Measurements from ENCODE around the gene CBX8.

Gene CBX8

DNA sequence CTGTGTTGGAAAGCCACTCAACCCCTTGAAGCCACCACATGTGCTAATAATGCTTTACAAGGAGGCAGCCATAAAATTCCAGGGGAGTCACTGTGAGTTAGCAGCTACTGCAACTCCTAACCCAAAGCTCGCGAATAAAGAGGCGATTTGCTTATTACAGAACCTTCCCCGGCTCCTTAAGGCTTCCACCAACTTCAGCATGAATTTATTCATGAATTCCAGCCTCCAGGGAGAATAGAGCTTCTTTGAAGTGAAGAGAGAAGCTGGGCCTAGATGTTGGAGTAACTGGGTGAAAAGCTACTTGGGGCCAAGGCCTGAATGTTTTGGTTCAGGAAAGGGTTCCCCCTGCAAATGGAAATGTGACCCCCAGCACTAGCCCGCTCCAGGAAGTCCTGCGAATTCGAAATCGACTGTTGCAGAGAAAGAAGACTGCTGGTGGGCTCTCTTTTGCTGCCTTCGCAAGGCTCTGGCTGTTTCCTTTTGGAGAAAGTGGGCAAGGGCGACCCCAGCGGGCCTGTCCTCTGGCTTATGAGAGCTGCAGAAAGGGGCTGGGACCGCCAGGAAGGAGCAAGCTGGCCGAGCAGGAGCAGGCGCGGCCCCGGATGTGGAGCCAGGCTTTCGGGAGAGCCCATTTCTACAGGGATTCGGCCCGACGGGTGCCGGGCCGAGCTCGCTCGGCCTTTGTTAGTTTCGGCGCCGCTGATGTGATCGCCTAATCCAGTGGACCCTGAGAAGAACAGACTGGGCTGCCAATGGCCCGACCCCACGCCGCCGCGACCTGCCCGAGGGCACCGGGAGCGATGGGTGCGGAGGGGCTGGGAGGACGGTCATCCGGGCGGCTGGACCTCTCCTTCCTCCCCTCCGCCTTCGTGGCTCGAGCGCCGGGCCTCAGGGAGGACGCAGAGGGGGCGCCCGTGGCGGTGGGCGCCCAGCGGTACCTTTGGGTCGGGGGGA, 7.6 kb downstream of the CBX8 start:
- 2 to 4% methylated on average over 27 to 40 of the region's 52 CpGs for WGBS, 2 experiments (ENCODE audit: insufficient coverage in 2 of 2)
- H3K4me1 ChIP-seq (ENCODE audit: control insufficient read depth, insufficient read depth, low read length, poor library complexity, severe bottlenecking), result peaks cover 11% of the 10 kb centered on the region
- no peaks in the 10 kb centered on the region for H3K9me3 ChIP-seq (ENCODE audit: control insufficient read depth, low read length)
- H3K27ac ChIP-seq (ENCODE audit: low read depth, low read length, severe bottlenecking), result no peak overlapping the region
- peaks cover 21% of the 10 kb centered on the region for H3K36me3 ChIP-seq (ENCODE audit: control insufficient read depth, insufficient read depth, low read length)
- peak overlapping the region; percentile 26 for H3K4me3 ChIP-seq (ENCODE audit: extremely low read depth, insufficient read depth, low read length, poor library complexity, severe bottlenecking)

DNA sequence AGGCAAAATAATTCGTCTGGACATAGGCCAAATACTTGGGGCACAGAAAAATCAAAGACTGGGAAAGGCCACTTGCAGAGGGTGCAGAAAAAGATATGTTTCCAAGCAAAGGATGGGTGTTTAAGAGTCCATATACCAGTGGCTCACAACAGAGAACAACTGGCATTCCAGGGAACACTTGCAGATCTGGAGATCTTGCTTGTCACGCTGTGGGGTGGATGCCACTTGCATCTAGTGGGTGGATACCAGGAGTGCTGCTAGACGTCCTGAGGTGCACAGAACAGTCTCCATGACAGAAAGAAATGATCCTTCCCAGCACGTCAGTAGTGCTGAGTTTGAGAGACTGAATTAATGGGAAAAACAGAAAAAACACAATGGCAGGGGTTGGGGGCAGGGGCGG, 8.4 kb downstream of the CBX8 start:
- no peak overlapping the region for H3K4me3 ChIP-seq (ENCODE audit: extremely low read depth, insufficient read depth, low read length, poor library complexity, severe bottlenecking)
- H3K9me3 ChIP-seq (ENCODE audit: control insufficient read depth, low read length), result no peaks in the 10 kb centered on the region
- H3K36me3 ChIP-seq (ENCODE audit: control insufficient read depth, insufficient read depth, low read length), result peaks cover 21% of the 10 kb centered on the region
- WGBS, 2 experiments (ENCODE audit: insufficient coverage in 2 of 2), result 47 to 59% methylated on average over 2 to 5 of the region's 5 CpGs
- H3K27ac ChIP-seq (ENCODE audit: low read depth, low read length, severe bottlenecking), result no peak overlapping the region
- peaks cover 8% of the 10 kb centered on the region for H3K4me1 ChIP-seq (ENCODE audit: control insufficient read depth, insufficient read depth, low read length, poor library complexity, severe bottlenecking)

DNA sequence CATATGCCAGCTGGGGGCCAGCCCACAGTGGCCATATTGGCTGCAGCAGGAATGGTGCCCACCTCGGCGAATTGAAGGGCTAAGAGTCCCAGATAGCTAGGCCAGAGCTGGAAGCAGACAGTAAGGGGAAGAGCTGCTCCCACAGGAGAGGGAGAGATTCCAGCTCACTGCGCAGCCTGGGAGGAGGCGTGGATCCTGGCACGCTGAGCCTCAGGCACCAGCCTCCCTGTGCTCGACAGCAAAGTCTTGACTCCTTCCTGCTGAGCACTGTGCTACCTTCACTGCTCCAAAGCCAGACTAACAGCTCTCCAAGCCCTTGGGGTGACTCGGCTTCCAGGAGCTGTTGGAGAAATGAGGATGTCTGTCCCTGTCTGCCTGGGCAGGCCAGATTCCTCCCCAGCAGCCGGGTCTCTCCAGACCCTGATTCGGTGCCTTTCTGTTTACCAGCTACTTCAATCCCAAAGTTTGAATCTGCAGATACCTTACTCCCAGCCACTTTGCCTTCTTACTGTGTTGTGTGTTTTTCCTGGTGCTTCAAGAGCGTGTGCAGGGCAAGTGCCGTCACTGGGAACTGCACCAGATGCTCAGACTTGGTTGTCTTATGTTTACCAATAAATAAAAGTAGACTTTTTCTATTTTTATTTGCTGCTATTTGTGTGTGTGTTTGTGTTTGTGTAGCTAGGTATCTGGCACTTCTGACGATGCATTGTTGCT, 9.8 kb downstream of the CBX8 start:
- peaks cover 8% of the 10 kb centered on the region for H3K4me1 ChIP-seq (ENCODE audit: control insufficient read depth, insufficient read depth, low read length, poor library complexity, severe bottlenecking)
- 84 to 94% methylated on average over 7 to 8 of the region's 12 CpGs for WGBS, 2 experiments (ENCODE audit: insufficient coverage in 2 of 2)
- H3K27ac ChIP-seq (ENCODE audit: low read depth, low read length, severe bottlenecking), result no peak overlapping the region
- no peak overlapping the region for H3K4me3 ChIP-seq (ENCODE audit: extremely low read depth, insufficient read depth, low read length, poor library complexity, severe bottlenecking)
- H3K9me3 ChIP-seq (ENCODE audit: control insufficient read depth, low read length), result no peaks in the 10 kb centered on the region
- peaks cover 31% of the 10 kb centered on the region for H3K36me3 ChIP-seq (ENCODE audit: control insufficient read depth, insufficient read depth, low read length)

DNA sequence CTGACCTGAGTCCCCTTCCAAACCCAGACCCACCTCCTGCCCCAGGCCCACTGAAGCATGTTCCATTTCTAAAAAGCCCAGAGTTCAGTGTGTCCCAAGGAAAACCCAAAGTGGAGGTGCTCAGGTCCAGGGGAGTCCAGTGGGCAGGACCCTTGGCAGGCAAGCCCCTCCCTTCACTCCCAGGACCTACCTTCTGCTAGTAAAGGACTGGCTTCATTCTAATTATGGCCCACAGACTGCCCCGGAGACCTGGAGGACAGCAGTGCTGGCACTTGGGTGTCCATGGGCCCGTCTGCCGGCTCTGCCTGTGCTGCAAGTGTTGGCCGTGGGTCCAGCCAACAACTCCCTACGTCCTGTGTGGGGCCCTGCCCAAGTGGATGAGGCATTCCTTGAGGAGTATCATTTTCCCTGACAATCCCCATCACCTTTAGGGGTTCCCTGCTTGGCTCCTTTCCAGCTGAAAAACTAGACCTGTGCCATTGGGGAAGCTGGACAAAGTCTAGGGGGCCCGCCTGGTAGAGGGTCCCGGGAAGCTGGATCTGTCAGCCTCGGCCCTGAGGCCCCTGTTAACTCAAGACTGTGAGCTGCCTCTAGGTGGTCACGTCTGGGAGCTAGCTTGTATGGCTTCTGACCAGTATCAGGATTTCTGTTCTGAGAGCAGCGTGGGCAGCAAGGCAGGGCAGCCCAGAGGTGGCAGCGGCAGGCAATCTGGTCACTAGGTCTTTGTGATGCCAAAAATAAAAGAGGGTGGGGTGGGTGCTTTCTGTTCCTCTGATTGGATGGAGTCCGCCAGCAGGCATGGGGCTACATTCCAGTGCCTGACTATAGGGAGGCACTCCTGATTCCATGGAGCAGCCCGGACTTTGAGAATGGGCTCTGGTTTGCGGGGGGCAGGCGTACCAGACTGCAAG, 10.7 kb downstream of the CBX8 start:
- 95 to 96% methylated on average over 13 to 15 of the region's 15 CpGs for WGBS, 2 experiments (ENCODE audit: insufficient coverage in 2 of 2)
- Histone ChIP-seq H3K36me3 (ENCODE audit: control insufficient read depth, insufficient read depth, low read length) (peaks cover 39% of the 10 kb centered on the region), H3K4me1 (ENCODE audit: control insufficient read depth, insufficient read depth, low read length, poor library complexity, severe bottlenecking) (peaks cover 5% of the 10 kb centered on the region), H3K4me3 (ENCODE audit: extremely low read depth, insufficient read depth, low read length, poor library complexity, severe bottlenecking) (no peak overlapping the region), H3K9me3 (ENCODE audit: control insufficient read depth, low read length) (no peaks in the 10 kb centered on the region), H3K27ac (ENCODE audit: low read depth, low read length, severe bottlenecking) (no peak overlapping the region)

DNA sequence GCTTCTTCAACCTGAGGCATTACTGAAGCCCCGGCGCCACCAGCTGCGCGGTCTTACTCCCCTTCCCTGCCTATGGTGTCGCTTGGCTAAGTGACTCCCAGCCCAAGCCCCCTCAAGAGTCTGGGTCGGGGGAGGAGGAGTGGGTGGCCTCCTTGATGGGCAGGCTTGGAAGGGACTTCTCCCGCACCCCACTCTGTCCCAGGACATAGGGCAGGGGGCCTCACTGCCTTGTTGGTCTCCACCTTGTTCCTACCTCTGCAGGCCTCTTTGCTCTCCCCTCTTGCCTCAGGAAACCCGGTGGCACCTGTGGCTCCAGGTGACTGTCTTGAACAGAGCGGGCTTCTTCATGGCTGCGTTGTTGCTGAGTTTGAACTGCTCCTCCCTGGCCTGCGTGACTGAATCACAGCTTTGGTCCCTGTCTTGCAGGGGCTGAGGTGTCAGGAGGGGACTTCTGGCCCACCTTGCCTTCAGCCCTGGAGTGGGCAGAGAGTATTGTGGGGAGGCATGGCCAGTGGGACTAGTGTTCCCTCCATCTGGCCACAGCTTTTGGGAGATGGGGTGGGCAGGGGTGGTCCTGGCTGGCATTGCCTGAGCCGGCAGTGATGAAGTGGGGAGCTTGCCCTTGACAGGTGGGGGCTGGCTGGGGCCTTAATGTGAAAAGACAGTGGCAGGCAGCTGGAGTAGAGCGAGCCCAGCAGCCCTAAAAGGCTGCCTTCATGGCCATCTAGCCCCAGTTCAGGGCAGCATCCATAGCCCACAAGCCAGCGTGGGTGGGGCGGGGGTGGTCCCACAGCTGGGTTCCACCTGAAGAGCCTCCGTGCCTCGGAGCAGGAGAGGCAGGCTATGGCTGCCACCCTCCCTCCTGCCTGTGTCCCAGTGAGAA, 11.6 kb downstream of the CBX8 start:
- WGBS, 2 experiments (ENCODE audit: insufficient coverage in 2 of 2), result 94 to 99% methylated on average over 13 to 16 of the region's 17 CpGs
- H3K36me3 ChIP-seq (ENCODE audit: control insufficient read depth, insufficient read depth, low read length), result peaks cover 48% of the 10 kb centered on the region

DNA sequence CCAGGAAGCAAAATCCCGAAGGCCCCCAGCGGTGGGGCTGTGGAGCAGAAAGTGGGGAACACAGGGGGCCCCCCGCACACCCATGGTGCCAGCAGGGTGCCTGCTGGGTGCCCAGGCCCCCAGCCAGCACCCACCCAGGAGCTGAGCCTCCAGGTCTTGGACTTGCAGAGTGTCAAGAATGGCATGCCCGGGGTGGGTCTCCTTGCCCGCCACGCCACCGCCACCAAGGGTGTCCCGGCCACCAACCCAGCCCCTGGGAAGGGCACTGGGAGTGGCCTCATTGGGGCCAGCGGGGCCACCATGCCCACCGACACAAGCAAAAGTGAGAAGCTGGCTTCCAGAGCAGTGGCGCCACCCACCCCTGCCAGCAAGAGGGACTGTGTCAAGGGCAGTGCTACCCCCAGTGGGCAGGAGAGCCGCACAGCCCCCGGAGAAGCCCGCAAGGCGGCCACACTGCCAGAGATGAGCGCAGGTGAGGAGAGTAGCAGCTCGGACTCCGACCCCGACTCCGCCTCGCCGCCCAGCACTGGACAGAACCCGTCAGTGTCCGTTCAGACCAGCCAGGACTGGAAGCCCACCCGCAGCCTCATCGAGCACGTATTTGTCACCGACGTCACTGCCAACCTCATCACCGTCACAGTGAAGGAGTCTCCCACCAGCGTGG, 12.4 kb downstream of the CBX8 start:
- H3K4me1 ChIP-seq (ENCODE audit: control insufficient read depth, insufficient read depth, low read length, poor library complexity, severe bottlenecking), result peaks cover 8% of the 10 kb centered on the region
- no peak overlapping the region for H3K4me3 ChIP-seq (ENCODE audit: extremely low read depth, insufficient read depth, low read length, poor library complexity, severe bottlenecking)
- no peaks in the 10 kb centered on the region for H3K9me3 ChIP-seq (ENCODE audit: control insufficient read depth, low read length)
- peaks cover 56% of the 10 kb centered on the region for H3K36me3 ChIP-seq (ENCODE audit: control insufficient read depth, insufficient read depth, low read length)
- H3K27ac ChIP-seq (ENCODE audit: low read depth, low read length, severe bottlenecking), result no peak overlapping the region
- WGBS, 2 experiments (ENCODE audit: insufficient coverage in 2 of 2), result 95 to 96% methylated on average over 30 to 31 of the region's 31 CpGs

More for the DNA sequence above, 11.6 kb downstream of the CBX8 start:
- H3K4me1 ChIP-seq (ENCODE audit: control insufficient read depth, insufficient read depth, low read length, poor library complexity, severe bottlenecking), result peaks cover 5% of the 10 kb centered on the region
- no peak overlapping the region for H3K4me3 ChIP-seq (ENCODE audit: extremely low read depth, insufficient read depth, low read length, poor library complexity, severe bottlenecking)
- no peaks in the 10 kb centered on the region for H3K9me3 ChIP-seq (ENCODE audit: control insufficient read depth, low read length)
- no peak overlapping the region for H3K27ac ChIP-seq (ENCODE audit: low read depth, low read length, severe bottlenecking)

DNA sequence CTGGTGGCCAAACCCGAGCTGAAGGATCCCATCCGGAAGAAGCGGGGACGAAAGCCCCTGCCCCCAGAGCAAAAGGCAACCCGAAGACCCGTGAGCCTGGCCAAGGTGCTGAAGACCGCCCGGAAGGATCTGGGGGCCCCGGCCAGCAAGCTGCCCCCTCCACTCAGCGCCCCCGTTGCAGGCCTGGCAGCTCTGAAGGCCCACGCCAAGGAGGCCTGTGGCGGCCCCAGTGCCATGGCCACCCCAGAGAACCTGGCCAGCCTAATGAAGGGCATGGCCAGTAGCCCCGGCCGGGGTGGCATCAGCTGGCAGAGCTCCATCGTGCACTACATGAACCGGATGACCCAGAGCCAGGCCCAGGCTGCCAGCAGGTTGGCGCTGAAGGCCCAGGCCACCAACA, 13.0 kb downstream of the CBX8 start:
- H3K36me3 ChIP-seq (ENCODE audit: control insufficient read depth, insufficient read depth, low read length), result peaks cover 60% of the 10 kb centered on the region
- peaks cover 11% of the 10 kb centered on the region for H3K4me1 ChIP-seq (ENCODE audit: control insufficient read depth, insufficient read depth, low read length, poor library complexity, severe bottlenecking)
- WGBS, 2 experiments (ENCODE audit: insufficient coverage in 2 of 2), result 97 to 99% methylated on average over 18 of the region's 18 CpGs
- no peak overlapping the region for H3K27ac ChIP-seq (ENCODE audit: low read depth, low read length, severe bottlenecking)
- no peak overlapping the region for H3K4me3 ChIP-seq (ENCODE audit: extremely low read depth, insufficient read depth, low read length, poor library complexity, severe bottlenecking)
- no peaks in the 10 kb centered on the region for H3K9me3 ChIP-seq (ENCODE audit: control insufficient read depth, low read length)

DNA sequence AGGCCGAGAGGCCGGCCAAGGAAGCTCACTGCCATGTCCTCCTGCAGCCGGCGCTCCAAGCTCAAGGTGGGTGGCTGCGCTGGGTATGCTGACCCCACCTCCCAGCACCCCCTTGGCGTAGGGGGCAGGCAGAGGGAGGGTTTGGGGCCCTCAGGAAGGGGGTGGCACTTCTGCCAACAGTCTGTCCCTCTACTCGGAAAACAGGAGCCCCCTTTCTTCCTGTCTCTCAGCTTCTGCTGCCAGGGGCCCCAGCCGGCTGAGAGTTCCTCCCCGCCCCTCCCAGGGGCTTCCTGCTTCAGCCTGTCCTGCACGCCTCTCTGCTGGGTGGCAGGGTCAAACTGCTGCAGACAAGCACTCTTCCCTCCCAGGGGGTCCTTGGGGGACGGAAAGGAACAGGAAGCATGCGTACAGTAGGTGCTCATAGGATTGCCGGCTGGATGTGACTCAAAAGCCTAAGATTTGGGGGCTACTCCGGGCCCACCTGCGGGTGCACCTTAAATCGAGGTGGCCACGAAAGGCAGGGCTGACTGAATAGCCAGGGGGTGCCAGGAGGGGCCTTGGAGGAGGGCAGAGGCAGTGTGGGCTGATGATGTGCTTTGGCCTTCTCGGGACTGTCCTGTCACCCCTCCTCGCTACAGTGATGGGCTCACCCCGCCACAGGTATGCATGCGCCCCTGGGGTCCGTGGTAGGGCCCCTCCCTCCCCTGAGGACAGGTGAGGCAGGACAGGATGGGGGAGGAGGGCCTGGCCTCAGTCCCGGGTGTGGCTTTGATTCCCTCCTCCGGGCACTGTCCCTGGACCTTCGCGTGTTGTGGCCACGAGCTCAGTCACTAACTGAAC, 14.9 kb downstream of the CBX8 start:
- H3K27ac ChIP-seq (ENCODE audit: low read depth, low read length, severe bottlenecking), result no peak overlapping the region
- no peaks in the 10 kb centered on the region for H3K9me3 ChIP-seq (ENCODE audit: control insufficient read depth, low read length)
- peaks cover 11% of the 10 kb centered on the region for H3K4me1 ChIP-seq (ENCODE audit: control insufficient read depth, insufficient read depth, low read length, poor library complexity, severe bottlenecking)
- H3K4me3 ChIP-seq (ENCODE audit: extremely low read depth, insufficient read depth, low read length, poor library complexity, severe bottlenecking), result no peak overlapping the region
- H3K36me3 ChIP-seq (ENCODE audit: control insufficient read depth, insufficient read depth, low read length), result peaks cover 60% of the 10 kb centered on the region
- 93 to 98% methylated on average over 15 to 21 of the region's 27 CpGs for WGBS, 2 experiments (ENCODE audit: insufficient coverage in 2 of 2)
